ENCODE results near the gene NFATC2. TPM values are rescaled to one million over a fixed set of nuclear protein-coding genes. Genes with fewer than 3 reads are reported as not detected.

Gene NFATC2
- total RNA-seq, 1 experiment from 2014 or later, result 0.61 TPM

GRCh38 chr20:51368461-51369211 lies 173.9 kb downstream of the NFATC2 start:
- H4K91ac ChIP-seq (ENCODE audit: insufficient read length, low read depth, low read length), result no peak overlapping the region
- H3K9ac ChIP-seq (ENCODE audit: extremely low read depth, insufficient read length, low read length), result no peak overlapping the region
- H3K27me3 ChIP-seq (ENCODE audit: insufficient read depth, low read length), result no peaks in the 10 kb centered on the region; the same call in 1 of the 2 replicates
- H3K9me3 Mint-ChIP-seq, result peaks cover 7 to 11% of the 10 kb centered on the region in 2 experiments
- no peak overlapping the region for H3K27ac Mint-ChIP-seq
- H3K79me2 ChIP-seq (ENCODE audit: insufficient read depth, low read length), result no peaks in the 10 kb centered on the region
- no peak overlapping the region for H3K18ac ChIP-seq (ENCODE audit: insufficient read length, low read depth, low read length)
- no peak for DNase-seq
- no peaks in the 10 kb centered on the region for H3K4me1 ChIP-seq (ENCODE audit: insufficient read depth, low read length)
- H3T11ph ChIP-seq (ENCODE audit: low read length), result no peak overlapping the region
- H3K4ac ChIP-seq (ENCODE audit: low read depth, low read length), result no peak overlapping the region
- no peak overlapping the region for H2BK12ac ChIP-seq (ENCODE audit: insufficient read length, low read depth, low read length)
- H4K5ac ChIP-seq (ENCODE audit: insufficient read length, low read depth, low read length), result no peak overlapping the region
- no peak overlapping the region for H3K27ac ChIP-seq (ENCODE audit: insufficient read length, low read depth, low read length)
- no peak overlapping the region for H3K14ac ChIP-seq (ENCODE audit: insufficient read depth, low read length)
- H3K27me3 Mint-ChIP-seq (ENCODE audit: low read depth), result peaks cover 2% of the 10 kb centered on the region
- no peak overlapping the region for H3K56ac ChIP-seq (ENCODE audit: insufficient read length, low read depth, low read length)
- H3K9me3 ChIP-seq (ENCODE audit: control insufficient read depth, low read depth, low read length), result no peaks in the 10 kb centered on the region
- no peak overlapping the region for H3K4me2 ChIP-seq (ENCODE audit: insufficient read depth, insufficient read length, low read length)
- H3K4me3 Mint-ChIP-seq, result no peak overlapping the region
- H2AK5ac ChIP-seq (ENCODE audit: insufficient read length, low read length), result no peak overlapping the region
- no peaks in the 10 kb centered on the region for H3K23me2 ChIP-seq (ENCODE audit: insufficient read length, low read depth, low read length, poor library complexity, severe bottlenecking)
- H2BK20ac ChIP-seq (ENCODE audit: low read depth, low read length, poor library complexity, severe bottlenecking), result no peak overlapping the region
- H4K20me1 ChIP-seq (ENCODE audit: control insufficient read depth, insufficient read depth, insufficient read length), result no peaks in the 10 kb centered on the region
- H3K36me3 Mint-ChIP-seq (ENCODE audit: insufficient read depth in 1 of 3, low read depth in 3 of 3), result peaks cover 3 to 4% (median 4%) of the 10 kb centered on the region in 3 experiments
- H3K79me1 ChIP-seq (ENCODE audit: insufficient read depth, low read depth, low read length, poor library complexity, severe bottlenecking), result no peaks in the 10 kb centered on the region
- no peak for TF ChIP-seq CTCF (conservative IDR thresholded peaks at IDR 0.05)
- peaks cover 16 to 24% of the 10 kb centered on the region in 2 experiments for H3K4me1 Mint-ChIP-seq
- no peak overlapping the region for H2BK120ac ChIP-seq (ENCODE audit: low read depth, low read length, poor library complexity, severe bottlenecking)
- H4K8ac ChIP-seq (replicated peaks; ENCODE audit: insufficient read length, low read depth, low read length), result no peak overlapping the region
- no peak overlapping the region for H2AFZ ChIP-seq (ENCODE audit: low read length)
- no peak overlapping the region for H2BK5ac ChIP-seq (ENCODE audit: insufficient read length, low read length)
- no CpG with 5 or more reads among the region's 13 CpGs for WGBS (ENCODE audit: extremely low coverage, insufficient read length, low lambda C conversion rate)
- no peak overlapping the region for H2BK15ac ChIP-seq (ENCODE audit: low read depth, low read length)
- H3K23ac ChIP-seq (ENCODE audit: insufficient read length, low read depth, low read length), result no peak overlapping the region
